Measurements from ENCODE around the gene UBE2G1. TPM values are rescaled to one million over a fixed set of nuclear protein-coding genes. Genes with fewer than 3 reads are reported as not detected.

Gene UBE2G1, protein sequence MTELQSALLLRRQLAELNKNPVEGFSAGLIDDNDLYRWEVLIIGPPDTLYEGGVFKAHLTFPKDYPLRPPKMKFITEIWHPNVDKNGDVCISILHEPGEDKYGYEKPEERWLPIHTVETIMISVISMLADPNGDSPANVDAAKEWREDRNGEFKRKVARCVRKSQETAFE
- 7.3 and 22.5 TPM in 2 replicates for total RNA-seq (ENCODE audit: low replicate concordance)

DNA sequence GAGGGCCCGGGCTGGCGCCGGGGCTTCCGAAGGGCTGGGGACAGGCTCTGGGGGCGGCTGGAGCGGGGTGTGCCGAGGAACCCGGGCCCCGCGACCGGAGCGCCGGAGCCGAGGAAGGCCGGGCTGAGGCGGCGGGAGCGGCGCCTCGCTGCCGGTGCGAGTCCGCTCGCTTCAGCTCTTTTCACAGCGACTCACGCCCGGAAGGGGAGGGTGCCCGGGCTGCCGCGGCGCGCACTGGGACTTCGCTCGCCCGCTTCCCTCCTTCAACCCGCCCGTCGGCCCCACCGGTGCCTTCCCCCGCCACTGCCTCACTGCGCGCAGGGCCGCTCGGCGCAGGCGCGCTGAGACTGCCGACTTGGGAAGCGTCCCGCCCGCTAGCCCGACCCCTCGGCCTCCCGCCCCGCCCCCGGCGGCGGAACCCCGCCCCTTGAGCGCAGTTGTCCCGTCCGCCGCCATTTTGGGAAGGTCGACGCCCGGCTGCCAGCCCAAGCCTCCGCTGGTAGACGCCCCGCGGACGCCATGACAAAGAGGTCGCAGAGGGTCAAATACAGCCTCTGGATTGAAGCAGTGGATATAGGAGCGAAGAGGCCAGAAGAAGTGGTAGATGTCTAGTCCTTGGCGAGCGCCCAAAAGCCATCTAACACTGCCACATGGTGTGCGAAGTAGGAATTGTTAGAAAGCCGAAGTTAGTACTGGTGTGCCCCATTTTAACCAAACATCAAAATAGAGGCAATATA is at the start of gene UBE2G1:
Gene UBE2G1, minus strand, starts transcription at position 349 of the 737 bp plus-strand sequence. CDS start 359 bp downstream, outside the sequence.

GRCh38 chr17:4263282-4264215 is 102.9 kb downstream of the UBE2G1 start, which contains the start of gene ANKFY1:
Gene ANKFY1 (minus strand): TSS chr17:4263979. CDS start chr17:4263941, 38 bp downstream.

Other genes with a start within 250 kb of the UBE2G1 start
- 17.7 and 20.5 TPM in 2 replicates for gene ZZEF1, start 223.6 kb downstream of the UBE2G1 start, total RNA-seq (ENCODE audit: low replicate concordance)
- 38.9 and 51.6 TPM in 2 replicates for gene CYB5D2, start 223.5 kb downstream of the UBE2G1 start, total RNA-seq (ENCODE audit: low replicate concordance)
- 32.6 and 42.2 TPM in 2 replicates for gene ANKFY1, start 102.7 kb downstream of the UBE2G1 start, total RNA-seq (ENCODE audit: low replicate concordance)
- not detected in 2 replicates for gene SPNS3, start 67.3 kb upstream of the UBE2G1 start, total RNA-seq (ENCODE audit: low replicate concordance)
- gene SPNS2, start 132.2 kb upstream of the UBE2G1 start, total RNA-seq (ENCODE audit: low replicate concordance) = 0.23 TPM in 1 of 2 replicates, not detected in the other
- 35.0 and 43.4 TPM in 2 replicates for gene MYBBP1A, start 188.7 kb upstream of the UBE2G1 start, total RNA-seq (ENCODE audit: low replicate concordance)
- gene GGT6, start 193.9 kb upstream of the UBE2G1 start, total RNA-seq (ENCODE audit: low replicate concordance) = not detected in 2 replicates
- 0.12 TPM in 1 of 2 replicates, not detected in the other for gene SMTNL2, start 217.9 kb upstream of the UBE2G1 start, total RNA-seq (ENCODE audit: low replicate concordance)

Measured in smooth muscle cell of the coronary artery (primary cell).